Cardiac septum (tissue), 1 donor: ENCODE measurements around the gene SH3GLB2. TPM values are rescaled to one million over a fixed set of nuclear protein-coding genes. Genes with fewer than 3 reads are reported as not detected.
"Not testable (repeated sequence)": the region's sequence is repeated elsewhere in the genome, so short reads cannot be mapped to it uniquely, and the experiment has no call there.

ENCODE experiments used
- DNase-seq: peaks from one replicate; pipeline ENCODE4 v3.0.0-alpha.2; 2020; ENCODE audit warnings: low spot score
- intact Hi-C: fragments of 100-400 bp; cut with DNase I; formaldehyde crosslinking; loops from one replicate; pipeline ENCODE4 v1.14.0; 2022
- total RNA-seq: library from RNA; stranded (reverse); fragmentation: NEBNext Ultra II Directional; extraction: Animal tissue kit (Norgen Biotek cat#: 25700); gene quantifications from one replicate; pipeline ENCODE4 v1.2.1, GENCODE V29; 2021
- donor health status: DM: no; HTN: no; CAD: no.

Gene SH3GLB2
- total RNA-seq, 1 donor from 2014 or later = 40.6 TPM

- intact Hi-C loops = loop anchor here (5.0 kb wide), 1 partner anchor 59 kb away; the partner anchor contains the start of genes DOLK and NUP188
- DNase-seq = no peak
Measured at GRCh38 chr9:129006328-129007034, 21.6 kb downstream of the SH3GLB2 start.

GRCh38 chr9:129005336-129005997, 22.7 kb downstream of the SH3GLB2 start:
- no peak for DNase-seq
- intact Hi-C loops = loop anchor here (5.0 kb wide), 1 partner anchor 58 kb away; the partner anchor contains the start of genes DOLK and NUP188

- intact Hi-C loops, DNase-seq: not testable (repeated sequence)
Measured at GRCh38 chr9:129004173-129004572, 24.0 kb downstream of the SH3GLB2 start.

GRCh38 chr9:129002992-129003391, 25.1 kb downstream of the SH3GLB2 start:
- no peak for DNase-seq
- intact Hi-C loops = no loop called here

GRCh38 chr9:129001504-129002325, 26.4 kb downstream of the SH3GLB2 start:
- intact Hi-C loops = no loop called here
- no peak for DNase-seq

GRCh38 chr9:128999581-129000206, 28.4 kb downstream of the SH3GLB2 start:
- intact Hi-C loops = no loop called here
- DNase-seq = no peak

- intact Hi-C loops = no loop called here
- DNase-seq = no peak
Measured at GRCh38 chr9:128998462-128998861, 29.7 kb downstream of the SH3GLB2 start.

- DNase-seq = no peak
- intact Hi-C loops = no loop called here
Measured at GRCh38 chr9:128995791-128996190, 32.3 kb downstream of the SH3GLB2 start.

- intact Hi-C loops = no loop called here
- DNase-seq = no peak
Measured at GRCh38 chr9:128992995-128993394, 35.1 kb downstream of the SH3GLB2 start.

- DNase-seq = no peak
- intact Hi-C loops = no loop called here
Measured at GRCh38 chr9:128987805-128988204, 40.3 kb downstream of the SH3GLB2 start.

GRCh38 chr9:128986671-128987070, 41.5 kb downstream of the SH3GLB2 start:
- intact Hi-C loops = no loop called here
- no peak for DNase-seq

GRCh38 chr9:128983536-128983935, 44.6 kb downstream of the SH3GLB2 start:
- intact Hi-C loops = no loop called here
- no peak for DNase-seq

GRCh38 chr9:128979111-128979510, 49.0 kb downstream of the SH3GLB2 start:
- DNase-seq = no peak
- intact Hi-C loops = no loop called here

- no peak for DNase-seq
- intact Hi-C loops = no loop called here
Measured at GRCh38 chr9:128972956-128973355, 55.2 kb downstream of the SH3GLB2 start.

GRCh38 chr9:128969491-128969890, 58.6 kb downstream of the SH3GLB2 start:
- DNase-seq = no peak
- intact Hi-C loops = no loop called here

GRCh38 chr9:128961403-128961802, 66.7 kb downstream of the SH3GLB2 start:
- DNase-seq, intact Hi-C loops: not testable (repeated sequence)
